GM12878 (cell line): ENCODE results near the gene SNAI3. TPM values are rescaled to one million over a fixed set of nuclear protein-coding genes. Genes with fewer than 3 reads are reported as not detected.

Source experiments
- ATAC-seq: fragments of 200-7000 bp; cut with Tn5 transposase; 3 replicates; pipeline ENCODE4 v1.9.1; 2020; ENCODE audit warnings: mild to moderate bottlenecking, moderate library complexity
- BruUV-seq: library from RNA; stranded (reverse); fragments of 400-500 nt; replicated peaks from 2 replicates; lab custom pipeline; 2021; lab: Mats Ljungman, UMichigan
- CTCF ChIA-PET: fragments of 300-600 bp; sonication (Branson Sonifier 250); formaldehyde crosslinking; extraction: SDS; loops from one replicate; lab custom pipeline; 2021; ENCODE audit warnings: inconsistent platforms; lab: Yijun Ruan, JAX
- POLR2A ChIA-PET: fragments of 350-600 bp; formaldehyde crosslinking; extraction: SDS; loops from one replicate; lab custom pipeline; 2021; ENCODE audit warnings: inconsistent platforms; lab: Charles Lee
- RAD21 ChIA-PET: fragments of 300-600 bp; sonication (Branson Sonifier 250); formaldehyde crosslinking; loops from one replicate; lab custom pipeline; 2023; ENCODE audit warnings: antibody characterized with exemption; ENCODE audit not compliant: unreplicated experiment; lab: Charles Lee
- SMC1A ChIA-PET: fragments of 300-600 bp; sonication (Branson Sonifier 250); formaldehyde crosslinking; loops from one replicate; lab custom pipeline; 2023; ENCODE audit not compliant: unreplicated experiment, uncharacterized antibody; lab: Charles Lee
- DNase-seq: peaks from one replicate; pipeline ENCODE4 v3.0.0-alpha.2; 2011; ENCODE audit warnings: low read depth, low spot score
- FAIRE-seq: peaks from 3 replicates; lab custom pipeline; 2011; peaks lifted over from hg19 to GRCh38; lab: Jason Lieb, UNC
- H2AFZ ChIP-seq: 2 replicates; pipeline ENCODE4 v1.6.0; 2011; ENCODE audit warnings: low read depth, low read length, control low read depth; ENCODE audit not compliant: control insufficient read depth
- H3K27ac ChIP-seq: 2 replicates; pipeline ENCODE4 v1.5.1; 2011; ENCODE audit warnings: control low read depth; ENCODE audit not compliant: control insufficient read depth, insufficient read depth
- H3K27me3 ChIP-seq, 2 experiments: replicated peaks in 1 of 2; 2 replicates each; pipeline versions ENCODE4 v1.6.0 to v1.6.1; 2011; ENCODE audit warnings: low read length in 1 of 2; ENCODE audit not compliant: control insufficient read depth in 2 of 2, insufficient read depth in 2 of 2
- H3K36me3 ChIP-seq, 2 experiments: 2 replicates each; pipeline ENCODE4 v1.5.1; 2011; ENCODE audit warnings: low read length in 1 of 2; ENCODE audit not compliant: control insufficient read depth in 2 of 2, insufficient read depth in 2 of 2
- H3K4me1 ChIP-seq: 2 replicates; pipeline ENCODE4 v1.6.1; 2011; ENCODE audit warnings: mild to moderate bottlenecking, low read length, moderate library complexity, mixed read lengths; ENCODE audit not compliant: control insufficient read depth, insufficient read depth
- H3K4me2 ChIP-seq: 2 replicates; pipeline ENCODE4 v1.6.0; 2011; ENCODE audit warnings: control low read depth; ENCODE audit not compliant: control insufficient read depth, insufficient read depth
- H3K4me3 ChIP-seq: fragments of 200-600 bp; sonication (generic); 2 replicates; pipeline ENCODE4 v1.5.1; 2016
- H3K79me2 ChIP-seq: 2 replicates; pipeline ENCODE4 v1.6.0; 2011; ENCODE audit warnings: low read length; ENCODE audit not compliant: control insufficient read depth, insufficient read depth
- H3K9ac ChIP-seq: 2 replicates; pipeline ENCODE4 v1.8.0; 2011; ENCODE audit warnings: low read length, control low read depth, mixed read lengths; ENCODE audit not compliant: control insufficient read depth, insufficient read depth
- H3K9me3 ChIP-seq: replicated peaks from 3 replicates; pipeline ENCODE4 v1.5.1; 2011; ENCODE audit warnings: mild to moderate bottlenecking, low read length; ENCODE audit not compliant: control insufficient read depth, insufficient read depth
- H4K20me1 ChIP-seq: 2 replicates; pipeline ENCODE4 v1.6.0; 2011; ENCODE audit not compliant: control insufficient read depth, insufficient read depth
- BRCA1 ChIP-seq: IDR thresholded peaks from 2 replicates; pipeline ENCODE4 v1.6.1; 2011; ENCODE audit warnings: low read depth, low read length, improper control_type of control experiment
- CBX3 ChIP-seq: fragments of 200-600 bp; sonication (generic); IDR thresholded peaks from 2 replicates; pipeline ENCODE4 v1.6.1; 2016; ENCODE audit warnings: low read depth, borderline replicate concordance
- CEBPB ChIP-seq, 2 experiments: fragments of 150-350 bp in 1 of 2; IDR thresholded peaks; 2 replicates each; pipeline ENCODE4 v1.6.1; 2012 to 2014; ENCODE audit warnings: low read depth in 2 of 2, low read length in 2 of 2, borderline replicate concordance in 1 of 2, inconsistent platforms in 1 of 2
- DPF2 ChIP-seq: fragments of 450-650 bp; IDR thresholded peaks from 2 replicates; pipeline ENCODE4 v1.6.1; 2017; ENCODE audit warnings: mild to moderate bottlenecking
- HDAC2 ChIP-seq: fragments of 200-600 bp; sonication (generic); IDR thresholded peaks from 2 replicates; pipeline ENCODE4 v1.6.1; 2017
- KAT2A ChIP-seq: conservative IDR thresholded peaks from 2 replicates; pipeline ENCODE4 v1.6.1; 2011; ENCODE audit warnings: low read depth, low read length; ENCODE audit not compliant: control insufficient read depth
- LARP7 ChIP-seq: fragments of 450-650 bp; IDR thresholded peaks from 2 replicates; pipeline ENCODE4 v1.6.1; 2017; ENCODE audit warnings: mild to moderate bottlenecking
- POLR2A ChIP-seq: IDR thresholded peaks from 2 replicates; pipeline ENCODE4 v1.6.1; 2011; ENCODE audit warnings: low read depth, mild to moderate bottlenecking, low read length
- SMAD5 ChIP-seq: IDR thresholded peaks from 2 replicates; pipeline ENCODE4 v1.6.1; 2016; ENCODE audit warnings: antibody characterized with exemption, low read depth
- SRF ChIP-seq, 2 experiments: IDR thresholded peaks; 2 replicates each; pipeline ENCODE4 v1.6.1; 2011; ENCODE audit warnings: low read depth in 2 of 2, low read length in 2 of 2, mild to moderate bottlenecking in 1 of 2, moderate library complexity in 1 of 2
- STAT3 ChIP-seq: IDR thresholded peaks from 2 replicates; pipeline ENCODE4 v1.6.1; 2011; ENCODE audit warnings: low read depth, low read length, improper control_type of control experiment
- ZBED1 ChIP-seq: IDR thresholded peaks from 2 replicates; pipeline ENCODE4 v1.6.1; 2016; ENCODE audit warnings: borderline replicate concordance
- ZNF274 ChIP-seq: IDR thresholded peaks from one replicate; pipeline ENCODE4 v1.8.0; 2011; ENCODE audit not compliant: insufficient read length, insufficient read depth
- WGBS: methylation state at CpG from one replicate; pipeline ENCODE4 v1.1.6; 2016; ENCODE audit warnings: low lambda C conversion rate; ENCODE audit not compliant: insufficient replicate concordance, insufficient coverage; ENCODE audit errors: missing lambda C conversion rate; 5-methylcytosine and 5-hydroxymethylcytosine counted together
- in situ Hi-C: fragments of 300-500 bp; cut with MboI; formaldehyde crosslinking; loops from 9 replicates; pipeline ENCODE4 v1.14.3; 2018; ENCODE audit warnings: mixed read lengths
- intact Hi-C: fragments of 100-400 bp; cut with micrococcal nuclease; formaldehyde crosslinking; loops from one replicate; pipeline ENCODE4 v1.14.2; 2022; ENCODE audit not compliant: unreplicated experiment
- polyA plus RNA-seq, 11 experiments: library from polyadenylated mRNA; depleted of rRNA in 4 of 11; unstranded in 6 of 11; stranded (reverse) in 5 of 11; fragments of >200 nt; fragmentation: Nextera tagmentation in 4 of 11; fragmentation: Illumina TruSeq in 1 of 11; extraction: Ambion mirVana in 4 of 11; extraction: Trizol in 1 of 11; gene quantifications; 1 replicate in 1 of 11; 2 replicates in 10 of 11; pipeline versions ENCODE4 v1.2.1 to v1.2.3, GENCODE V29; 2011 to 2016; ENCODE audit warnings: inconsistent platforms in 2 of 11, missing spikeins in 2 of 11, low read depth in 1 of 11
- total RNA-seq, 4 experiments: library from RNA; depleted of rRNA in 3 of 4; stranded (reverse); fragments of >200 nt in 3 of 4; fragmentation: Illumina TruSeq in 1 of 4; extraction: Trizol in 1 of 4; gene quantifications; 2 replicates each; pipeline versions ENCODE4 v1.2.1 to v1.2.3, GENCODE V29; 2013 to 2021
- TF ChIP-seq, protein P1 (sequence below): fragments of 450-650 bp; formaldehyde crosslinking; IDR thresholded peaks from 2 replicates; pipeline ENCODE4 v1.4.0; 2020; ENCODE audit warnings: mild to moderate bottlenecking, moderate library complexity
- TF ChIP-seq, protein P2 (sequence below): fragments of 450-650 bp; IDR thresholded peaks from 2 replicates; pipeline ENCODE4 v1.6.1; 2017; ENCODE audit warnings: borderline replicate concordance
- TF ChIP-seq, protein P3 (sequence below): fragments of 150-350 bp; IDR thresholded peaks from 2 replicates; pipeline ENCODE4 v1.6.1; 2016; ENCODE audit warnings: low read depth, low read length

SNAI3 gene
- total and polyA plus RNA-seq, 10 of the 15 experiments (the other 5 are each of a cell fraction or from before 2014, with no cell fraction given): 0.21 to 7.4 (median 3.0) TPM

DNA sequence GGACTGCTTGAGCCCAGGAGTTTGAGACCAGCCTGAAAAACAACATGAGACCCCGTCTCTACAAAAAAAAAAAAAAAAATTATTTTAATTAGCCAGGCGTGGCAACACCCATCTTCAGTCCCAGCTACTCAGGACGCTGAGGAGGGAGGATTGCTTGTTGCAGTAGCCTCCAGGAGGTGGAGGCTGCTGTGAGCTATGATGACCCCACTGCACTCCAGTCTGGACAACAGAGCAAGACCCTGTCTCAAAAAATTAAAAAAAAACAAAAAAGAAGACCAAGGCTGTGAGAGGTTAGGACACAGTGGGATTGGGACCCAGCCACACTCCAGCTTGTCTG lies 1.3 kb upstream of the SNAI3 start:
- no TSS peak for BruUV-seq
- intact Hi-C loops: no loop called here
- 37% methylated on average over 3 of the region's 3 CpGs for WGBS

More for the DNA sequence above, 1.3 kb upstream of the SNAI3 start:
- Histone ChIP-seq H3K79me2 (no peaks in the 10 kb centered on the region), H4K20me1 (no peaks in the 10 kb centered on the region), H3K27ac (no peak overlapping the region), H2AFZ (no peak overlapping the region), H3K9me3 (no peaks in the 10 kb centered on the region), H3K4me1 (peaks cover 32% of the 10 kb centered on the region), H3K4me2 (no peak overlapping the region), H3K9ac (no peak overlapping the region), H3K27me3 (no peaks in the 10 kb centered on the region; a peak in 1 of 4 replicates), H3K36me3 (no peaks in the 10 kb centered on the region), H3K4me3 (no peak overlapping the region)
- FAIRE-seq (no peak), DNase-seq (no peak), ATAC-seq (no peak)
- ChIA-PET POLR2A (interaction anchor here (0.8 to 1.5 kb wide), 3 partner anchors 10 to 16 kb away, joined by 3 to 4 read pairs (median 4); no protein-coding TSS in a partner anchor), CTCF (interaction anchor here (1.1 to 2.0 kb wide), 5 partner anchors 13 to 50 kb away, joined by 3 to 7 read pairs (median 4); no protein-coding TSS in a partner anchor), RAD21 (no interaction called here), SMC1A (interaction anchor here (0.6 to 1.3 kb wide), 3 partner anchors 13 to 811 kb away, joined by 3 to 7 read pairs (median 4); no protein-coding TSS in a partner anchor)
- no peak for TF ChIP-seq SRF (IDR thresholded peaks at IDR 0.05; ENCODE audit: low read depth in 2 of 2, low read length in 2 of 2)
- TF ChIP-seq, protein P1, sequence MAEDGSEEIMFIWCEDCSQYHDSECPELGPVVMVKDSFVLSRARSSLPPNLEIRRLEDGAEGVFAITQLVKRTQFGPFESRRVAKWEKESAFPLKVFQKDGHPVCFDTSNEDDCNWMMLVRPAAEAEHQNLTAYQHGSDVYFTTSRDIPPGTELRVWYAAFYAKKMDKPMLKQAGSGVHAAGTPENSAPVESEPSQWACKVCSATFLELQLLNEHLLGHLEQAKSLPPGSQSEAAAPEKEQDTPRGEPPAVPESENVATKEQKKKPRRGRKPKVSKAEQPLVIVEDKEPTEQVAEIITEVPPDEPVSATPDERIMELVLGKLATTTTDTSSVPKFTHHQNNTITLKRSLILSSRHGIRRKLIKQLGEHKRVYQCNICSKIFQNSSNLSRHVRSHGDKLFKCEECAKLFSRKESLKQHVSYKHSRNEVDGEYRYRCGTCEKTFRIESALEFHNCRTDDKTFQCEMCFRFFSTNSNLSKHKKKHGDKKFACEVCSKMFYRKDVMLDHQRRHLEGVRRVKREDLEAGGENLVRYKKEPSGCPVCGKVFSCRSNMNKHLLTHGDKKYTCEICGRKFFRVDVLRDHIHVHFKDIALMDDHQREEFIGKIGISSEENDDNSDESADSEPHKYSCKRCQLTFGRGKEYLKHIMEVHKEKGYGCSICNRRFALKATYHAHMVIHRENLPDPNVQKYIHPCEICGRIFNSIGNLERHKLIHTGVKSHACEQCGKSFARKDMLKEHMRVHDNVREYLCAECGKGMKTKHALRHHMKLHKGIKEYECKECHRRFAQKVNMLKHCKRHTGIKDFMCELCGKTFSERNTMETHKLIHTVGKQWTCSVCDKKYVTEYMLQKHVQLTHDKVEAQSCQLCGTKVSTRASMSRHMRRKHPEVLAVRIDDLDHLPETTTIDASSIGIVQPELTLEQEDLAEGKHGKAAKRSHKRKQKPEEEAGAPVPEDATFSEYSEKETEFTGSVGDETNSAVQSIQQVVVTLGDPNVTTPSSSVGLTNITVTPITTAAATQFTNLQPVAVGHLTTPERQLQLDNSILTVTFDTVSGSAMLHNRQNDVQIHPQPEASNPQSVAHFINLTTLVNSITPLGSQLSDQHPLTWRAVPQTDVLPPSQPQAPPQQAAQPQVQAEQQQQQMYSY (CRISPR knock-in tag): no peak
- no peak for TF ChIP-seq POLR2A
- no peak for TF ChIP-seq STAT3
- TF ChIP-seq CEBPB (IDR thresholded peaks at IDR 0.05; ENCODE audit: borderline replicate concordance in 1 of 2, low read depth in 2 of 2, low read length in 2 of 2): no peak
- TF ChIP-seq CBX3: no peak
- TF ChIP-seq, protein P2, sequence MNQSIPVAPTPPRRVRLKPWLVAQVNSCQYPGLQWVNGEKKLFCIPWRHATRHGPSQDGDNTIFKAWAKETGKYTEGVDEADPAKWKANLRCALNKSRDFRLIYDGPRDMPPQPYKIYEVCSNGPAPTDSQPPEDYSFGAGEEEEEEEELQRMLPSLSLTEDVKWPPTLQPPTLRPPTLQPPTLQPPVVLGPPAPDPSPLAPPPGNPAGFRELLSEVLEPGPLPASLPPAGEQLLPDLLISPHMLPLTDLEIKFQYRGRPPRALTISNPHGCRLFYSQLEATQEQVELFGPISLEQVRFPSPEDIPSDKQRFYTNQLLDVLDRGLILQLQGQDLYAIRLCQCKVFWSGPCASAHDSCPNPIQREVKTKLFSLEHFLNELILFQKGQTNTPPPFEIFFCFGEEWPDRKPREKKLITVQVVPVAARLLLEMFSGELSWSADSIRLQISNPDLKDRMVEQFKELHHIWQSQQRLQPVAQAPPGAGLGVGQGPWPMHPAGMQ: no peak
- TF ChIP-seq HDAC2: no peak
- TF ChIP-seq, protein P3, sequence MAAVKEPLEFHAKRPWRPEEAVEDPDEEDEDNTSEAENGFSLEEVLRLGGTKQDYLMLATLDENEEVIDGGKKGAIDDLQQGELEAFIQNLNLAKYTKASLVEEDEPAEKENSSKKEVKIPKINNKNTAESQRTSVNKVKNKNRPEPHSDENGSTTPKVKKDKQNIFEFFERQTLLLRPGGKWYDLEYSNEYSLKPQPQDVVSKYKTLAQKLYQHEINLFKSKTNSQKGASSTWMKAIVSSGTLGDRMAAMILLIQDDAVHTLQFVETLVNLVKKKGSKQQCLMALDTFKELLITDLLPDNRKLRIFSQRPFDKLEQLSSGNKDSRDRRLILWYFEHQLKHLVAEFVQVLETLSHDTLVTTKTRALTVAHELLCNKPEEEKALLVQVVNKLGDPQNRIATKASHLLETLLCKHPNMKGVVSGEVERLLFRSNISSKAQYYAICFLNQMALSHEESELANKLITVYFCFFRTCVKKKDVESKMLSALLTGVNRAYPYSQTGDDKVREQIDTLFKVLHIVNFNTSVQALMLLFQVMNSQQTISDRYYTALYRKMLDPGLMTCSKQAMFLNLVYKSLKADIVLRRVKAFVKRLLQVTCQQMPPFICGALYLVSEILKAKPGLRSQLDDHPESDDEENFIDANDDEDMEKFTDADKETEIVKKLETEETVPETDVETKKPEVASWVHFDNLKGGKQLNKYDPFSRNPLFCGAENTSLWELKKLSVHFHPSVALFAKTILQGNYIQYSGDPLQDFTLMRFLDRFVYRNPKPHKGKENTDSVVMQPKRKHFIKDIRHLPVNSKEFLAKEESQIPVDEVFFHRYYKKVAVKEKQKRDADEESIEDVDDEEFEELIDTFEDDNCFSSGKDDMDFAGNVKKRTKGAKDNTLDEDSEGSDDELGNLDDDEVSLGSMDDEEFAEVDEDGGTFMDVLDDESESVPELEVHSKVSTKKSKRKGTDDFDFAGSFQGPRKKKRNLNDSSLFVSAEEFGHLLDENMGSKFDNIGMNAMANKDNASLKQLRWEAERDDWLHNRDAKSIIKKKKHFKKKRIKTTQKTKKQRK: no peak
- no peak for TF ChIP-seq LARP7
- TF ChIP-seq BRCA1: no peak
- TF ChIP-seq DPF2: no peak
- no peak for TF ChIP-seq SMAD5
- no peak for TF ChIP-seq KAT2A
- no peak for TF ChIP-seq ZNF274
- TF ChIP-seq ZBED1: no peak
- in situ Hi-C loops: no loop called here
